GM23248 (cell line): ENCODE measurements around the gene ADARB1. TPM values are rescaled to one million over a fixed set of nuclear protein-coding genes. Genes with fewer than 3 reads are reported as not detected.
A peak's percentile ranks its signal among the peaks of the same experiment; 100 is the strongest.

Source experiments
- DNase-seq: peaks from one replicate; pipeline ENCODE4 v3.0.0-alpha.2; 2015
- H2AFZ ChIP-seq: fragments of 200-600 bp; sonication (generic); 2 replicates; pipeline ENCODE4 v1.6.1; 2016; ENCODE audit warnings: antibody characterized with exemption
- H3F3A ChIP-seq: fragments of 200-600 bp; sonication (generic); 2 replicates; pipeline ENCODE4 v1.6.1; 2016; ENCODE audit warnings: mild to moderate bottlenecking, antibody characterized with exemption, mixed run types; ENCODE audit not compliant: insufficient read depth
- H3K27ac ChIP-seq: fragments of 200-600 bp; sonication (generic); 2 replicates; pipeline ENCODE4 v1.5.1; 2016; ENCODE audit warnings: mild to moderate bottlenecking
- H3K27me3 ChIP-seq: fragments of 200-600 bp; sonication (generic); replicated peaks from 2 replicates; pipeline ENCODE4 v1.6.1; 2016; ENCODE audit warnings: mild to moderate bottlenecking; ENCODE audit not compliant: insufficient read depth
- H3K36me3 ChIP-seq: fragments of 200-600 bp; sonication (generic); 2 replicates; pipeline ENCODE4 v1.6.1; 2016; ENCODE audit warnings: low read depth, mild to moderate bottlenecking
- H3K4me1 ChIP-seq: fragments of 200-600 bp; sonication (generic); 2 replicates; pipeline ENCODE4 v1.6.1; 2016; ENCODE audit warnings: mild to moderate bottlenecking; ENCODE audit not compliant: insufficient read depth
- H3K4me2 ChIP-seq: fragments of 200-600 bp; sonication (generic); one replicate; pipeline ENCODE4 v1.6.1; 2016; ENCODE audit warnings: mild to moderate bottlenecking; ENCODE audit not compliant: unreplicated experiment
- H3K4me3 ChIP-seq: fragments of 200-600 bp; sonication (generic); 2 replicates; pipeline ENCODE4 v1.5.1; 2016; ENCODE audit warnings: mild to moderate bottlenecking
- H3K79me2 ChIP-seq: fragments of 200-600 bp; sonication (generic); 2 replicates; pipeline ENCODE4 v1.6.1; 2016; ENCODE audit warnings: mild to moderate bottlenecking; ENCODE audit not compliant: insufficient read depth
- H3K9ac ChIP-seq: fragments of 200-600 bp; sonication (generic); 2 replicates; pipeline ENCODE4 v1.6.1; 2016; ENCODE audit warnings: mild to moderate bottlenecking
- H3K9me2 ChIP-seq: fragments of 200-600 bp; sonication (generic); 2 replicates; pipeline ENCODE4 v1.6.1; 2016; ENCODE audit warnings: mixed run types, mild to moderate bottlenecking, moderate library complexity; ENCODE audit not compliant: insufficient read depth
- H3K9me3 ChIP-seq: fragments of 200-600 bp; sonication (generic); one replicate; pipeline ENCODE4 v1.6.1; 2017; ENCODE audit warnings: low read depth
- H4K20me1 ChIP-seq: fragments of 200-600 bp; sonication (generic); 2 replicates; pipeline ENCODE4 v1.6.0; 2016; ENCODE audit not compliant: insufficient read depth
- EZH2 ChIP-seq: fragments of 200-600 bp; sonication (generic); IDR thresholded peaks from 2 replicates; pipeline ENCODE4 v1.6.1; 2018; ENCODE audit warnings: antibody characterized with exemption, mild to moderate bottlenecking; ENCODE audit not compliant: insufficient read depth, poor library complexity, severe bottlenecking
- EZH2phosphoT487 ChIP-seq: fragments of 200-600 bp; sonication (generic); IDR thresholded peaks from 2 replicates; pipeline ENCODE4 v1.6.1; 2018; ENCODE audit warnings: antibody characterized with exemption, moderate library complexity, mild to moderate bottlenecking, low read depth; ENCODE audit not compliant: insufficient read depth
- WGBS, 2 experiments: methylation state at CpG; one replicate each; pipeline ENCODE4 v1.1.6; 2015 to 2017; ENCODE audit warnings: low lambda C conversion rate in 2 of 2, low coverage in 1 of 2; ENCODE audit errors: missing lambda C conversion rate in 2 of 2; 5-methylcytosine and 5-hydroxymethylcytosine counted together
- in situ Hi-C: fragments of 300-500 bp; cut with MboI; formaldehyde crosslinking; loops from 2 replicates; pipeline ENCODE4 v1.15.0; 2020
- polyA plus RNA-seq: library from polyadenylated mRNA; unstranded; fragments of >200 nt; fragmentation: Nextera tagmentation; extraction: Ambion mirVana; gene quantifications from 2 replicates; pipeline ENCODE4 v1.2.1, GENCODE V29; 2016
- total RNA-seq: library from RNA; depleted of rRNA; stranded (reverse); fragments of >200 nt; shearing (Covaris generic); gene quantifications from 2 replicates; pipeline ENCODE4 v1.2.3, GENCODE V29; 2014

ADARB1 gene
- total and polyA plus RNA-seq, 2 experiments from 2014 or later, result 16.3 to 17.4 TPM

GRCh38 chr21:45207839-45208626 lies 133.7 kb downstream of the ADARB1 start:
- Histone ChIP-seq H3K4me2 (no peak overlapping the region), H4K20me1 (no peaks in the 10 kb centered on the region), H3K9me2 (no peaks in the 10 kb centered on the region), H3K9ac (no peak overlapping the region), H3K4me3 (no peak overlapping the region), H3F3A (peaks cover 9% of the 10 kb centered on the region; the same call in 1 of the 2 replicates), H3K27ac (no peak overlapping the region), H3K79me2 (no peaks in the 10 kb centered on the region), H2AFZ (no peak overlapping the region), H3K9me3 (no peaks in the 10 kb centered on the region), H3K4me1 (no peaks in the 10 kb centered on the region; the same call in 1 of the 2 replicates), H3K27me3 (no peaks in the 10 kb centered on the region), H3K36me3 (peaks cover 18% of the 10 kb centered on the region; the same call in 1 of the 2 replicates)
- in situ Hi-C loops, result no loop called here
- 86 to 90% methylated on average over 9 of the region's 9 CpGs for WGBS, 2 experiments
- TF ChIP-seq EZH2, result no peak
- no peak for TF ChIP-seq EZH2phosphoT487
- DNase-seq, result no peak

- Histone ChIP-seq H2AFZ (no peak overlapping the region), H3K4me1 (no peaks in the 10 kb centered on the region; the same call in 1 of the 2 replicates), H3K4me2 (peak overlapping the region; percentile 27), H3K9me3 (no peaks in the 10 kb centered on the region), H4K20me1 (no peaks in the 10 kb centered on the region), H3F3A (peaks cover 9% of the 10 kb centered on the region; the same call in 1 of the 2 replicates), H3K79me2 (no peaks in the 10 kb centered on the region), H3K36me3 (peaks cover 18% of the 10 kb centered on the region; the same call in 1 of the 2 replicates), H3K27me3 (no peaks in the 10 kb centered on the region), H3K9me2 (no peaks in the 10 kb centered on the region), H3K27ac (no peak overlapping the region), H3K4me3 (no peak overlapping the region), H3K9ac (no peak overlapping the region)
- 66 to 75% methylated on average over 6 of the region's 6 CpGs for WGBS, 2 experiments
- in situ Hi-C loops, result no loop called here
- DNase-seq, result peak; percentile 24
- TF ChIP-seq EZH2 (no peak), EZH2phosphoT487 (no peak)
These were observed 134.2 kb downstream of the ADARB1 start for GRCh38 chr21:45208627-45208951.

GRCh38 chr21:45209046-45209445 lies 134.7 kb downstream of the ADARB1 start:
- no peaks in the 10 kb centered on the region for H4K20me1 ChIP-seq
- H3K27me3 ChIP-seq, result no peaks in the 10 kb centered on the region
- no peaks in the 10 kb centered on the region for H3K79me2 ChIP-seq
- peaks cover 9% of the 10 kb centered on the region; the same call in 1 of the 2 replicates for H3F3A ChIP-seq
- H3K36me3 ChIP-seq, result peaks cover 22% of the 10 kb centered on the region; the same call in 1 of the 2 replicates
- H3K4me3 ChIP-seq, result 0 out of 2 replicates have a peak overlapping the region, but pooled peaks have one; percentile 26
- DNase-seq, result peak; percentile 88
- in situ Hi-C loops, result no loop called here
- TF ChIP-seq EZH2phosphoT487 (no peak), EZH2 (no peak)
- peak overlapping the region; percentile 32; the same call in 1 of the 2 replicates for H3K9ac ChIP-seq
- H3K9me2 ChIP-seq, result no peaks in the 10 kb centered on the region
- H2AFZ ChIP-seq, result no peak overlapping the region
- peak overlapping the region; percentile 27 for H3K4me2 ChIP-seq
- no peak overlapping the region for H3K27ac ChIP-seq
- H3K4me1 ChIP-seq, result no peaks in the 10 kb centered on the region; the same call in 1 of the 2 replicates
- WGBS, 2 experiments, result 7 to 8% methylated on average over 3 of the region's 3 CpGs
- H3K9me3 ChIP-seq, result no peaks in the 10 kb centered on the region

GRCh38 chr21:45209685-45210284 lies 135.4 kb downstream of the ADARB1 start:
- H3K9ac ChIP-seq, result no peak overlapping the region
- no peak for TF ChIP-seq EZH2
- in situ Hi-C loops, result no loop called here
- H3K79me2 ChIP-seq, result no peaks in the 10 kb centered on the region
- H2AFZ ChIP-seq, result no peak overlapping the region
- H3F3A ChIP-seq, result peaks cover 9% of the 10 kb centered on the region; the same call in 1 of the 2 replicates
- 97 to 99% methylated on average over 8 of the region's 8 CpGs for WGBS, 2 experiments
- no peak overlapping the region for H3K27ac ChIP-seq
- H3K27me3 ChIP-seq, result no peaks in the 10 kb centered on the region
- no peak for DNase-seq
- no peaks in the 10 kb centered on the region for H3K9me3 ChIP-seq
- peaks cover 27% of the 10 kb centered on the region; the same call in 1 of the 2 replicates for H3K36me3 ChIP-seq
- H3K9me2 ChIP-seq, result no peaks in the 10 kb centered on the region
- no peaks in the 10 kb centered on the region for H4K20me1 ChIP-seq
- no peak overlapping the region for H3K4me3 ChIP-seq
- H3K4me1 ChIP-seq, result no peaks in the 10 kb centered on the region; the same call in 1 of the 2 replicates
- no peak overlapping the region for H3K4me2 ChIP-seq
